DMS79 treated with DMSO at 0.1 percent for 48 hours (cell line): ENCODE data around the gene UBE3C.
"Not testable (repeated sequence)": the region's sequence is repeated elsewhere in the genome, so short reads cannot be mapped to it uniquely, and the experiment has no call there.

Source experiments
- DNase-seq: peaks from one replicate; lab custom pipeline; 2025; lab: John Stamatoyannopoulos, UW

The UBE3C gene

GRCh38 chr7:157271991-157272324 lies 133.2 kb downstream of the UBE3C start:
- no peak for DNase-seq

- no peak for DNase-seq
Measured at GRCh38 chr7:157272351-157273207, 133.9 kb downstream of the UBE3C start.

- peak; percentile 34 for DNase-seq
Measured at GRCh38 chr7:157273208-157274093, 134.7 kb downstream of the UBE3C start.

DNA sequence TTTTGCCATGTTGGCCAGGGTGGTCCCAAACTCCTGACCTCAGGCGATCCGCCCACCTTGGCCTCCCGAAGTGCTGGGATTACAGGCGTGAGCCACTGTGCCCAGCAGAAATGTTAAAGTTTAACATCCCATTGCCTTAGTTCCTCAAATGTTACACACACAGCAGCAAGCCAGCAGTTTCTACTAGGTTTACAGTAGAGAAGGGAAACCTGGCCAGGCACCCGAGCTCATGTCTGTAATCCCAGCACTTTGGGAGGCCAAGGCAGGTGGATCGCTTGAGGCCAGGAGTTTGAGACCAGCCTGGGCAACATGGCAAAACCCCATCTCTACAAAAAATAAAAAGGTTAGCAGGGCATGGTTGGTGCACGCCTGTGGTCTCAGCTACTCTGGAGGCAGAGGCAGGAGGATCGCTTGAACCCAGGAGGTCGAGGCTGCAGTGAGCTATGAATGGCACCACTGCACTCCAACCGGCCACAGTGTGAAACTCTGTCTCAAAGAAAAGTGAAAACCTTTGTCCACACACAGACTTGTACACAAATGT lies 135.4 kb downstream of the UBE3C start:
- not testable (repeated sequence) for DNase-seq

DNA sequence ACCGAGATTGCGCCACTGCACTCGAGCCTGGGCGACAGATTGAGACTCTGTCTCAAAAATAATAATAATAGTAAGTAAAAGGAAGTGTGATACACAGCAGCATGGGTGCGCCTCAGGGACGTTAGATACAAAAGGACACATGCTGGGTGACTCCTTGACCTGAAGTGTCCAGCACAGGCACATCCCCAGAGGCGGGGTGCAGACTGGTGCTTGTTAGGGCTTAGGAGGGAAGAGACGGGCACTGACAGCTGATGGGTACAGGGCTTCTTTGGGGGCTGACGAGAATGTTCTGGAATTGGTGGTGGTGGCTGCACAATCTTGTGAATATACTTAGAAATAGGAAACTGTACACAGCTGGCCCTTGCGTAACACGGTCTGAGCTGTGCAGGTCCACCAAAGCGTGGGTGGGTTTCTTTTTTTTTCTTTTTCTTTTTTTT lies 136.3 kb downstream of the UBE3C start:
- no peak for DNase-seq

DNA sequence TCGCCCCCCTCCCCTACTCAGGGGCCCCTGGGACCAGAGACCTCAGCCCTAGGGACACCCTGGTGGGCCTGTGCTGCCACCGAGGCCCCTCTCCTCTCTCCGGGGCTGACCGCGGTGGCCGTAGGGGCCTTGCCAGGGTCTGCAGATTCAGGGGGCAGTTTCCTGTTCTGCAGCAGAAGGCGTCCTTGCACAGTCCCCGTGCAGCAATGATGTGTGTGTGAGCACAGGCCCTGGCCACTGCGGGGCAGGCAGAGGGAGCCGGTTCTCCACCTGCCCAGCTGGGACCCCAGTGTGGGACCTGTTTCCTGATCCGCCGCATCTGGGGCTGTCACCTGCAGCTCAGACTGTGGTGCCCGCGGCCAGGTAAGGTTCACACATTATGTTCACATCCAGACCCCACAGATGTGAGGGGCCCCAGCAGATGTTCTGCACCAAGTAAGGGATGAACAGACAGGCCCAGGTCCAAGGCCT lies 137.4 kb downstream of the UBE3C start:
- no peak for DNase-seq

DNA sequence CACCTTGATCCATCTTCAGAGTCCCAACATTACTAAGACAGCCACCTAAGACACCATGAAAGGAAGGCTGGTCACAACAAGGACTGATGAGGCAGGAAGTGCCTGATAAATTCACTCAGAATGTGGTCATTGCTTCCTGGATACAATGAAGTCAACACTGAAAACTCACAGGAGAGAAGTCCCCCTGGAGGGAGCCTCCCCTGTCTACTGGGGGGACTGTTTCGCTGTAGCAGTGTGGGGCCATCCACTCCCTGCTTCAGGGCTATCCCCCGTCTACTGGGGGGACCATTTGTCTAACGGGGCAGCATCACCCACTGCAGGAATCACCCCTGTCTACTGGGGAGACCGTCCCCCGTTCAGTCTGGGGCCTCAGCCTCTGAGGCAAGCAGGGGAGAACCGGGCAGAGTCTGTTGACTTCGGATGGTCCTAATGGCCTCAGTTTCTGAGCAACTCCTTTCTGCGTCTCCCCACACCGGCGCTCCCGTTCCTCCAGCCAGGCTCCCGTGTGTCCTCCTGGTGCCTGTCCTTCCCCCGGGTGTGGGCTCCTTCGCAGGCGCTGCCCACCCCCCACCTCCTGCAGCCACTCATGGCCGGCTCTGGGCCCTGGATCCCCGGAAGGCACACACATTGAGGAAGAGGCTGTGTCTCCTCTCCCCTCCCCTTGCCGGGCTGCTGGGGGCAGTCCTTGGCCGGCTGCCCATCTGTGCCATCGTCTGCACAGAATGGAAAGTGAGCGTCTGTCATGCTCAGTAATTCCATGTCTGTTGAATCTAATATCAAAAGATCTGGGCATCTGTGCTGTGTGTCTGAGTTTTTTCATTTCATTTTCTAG lies 138.2 kb downstream of the UBE3C start:
- no peak for DNase-seq

GRCh38 chr7:157277568-157277967 lies 138.8 kb downstream of the UBE3C start:
- not testable (repeated sequence) for DNase-seq

DNA sequence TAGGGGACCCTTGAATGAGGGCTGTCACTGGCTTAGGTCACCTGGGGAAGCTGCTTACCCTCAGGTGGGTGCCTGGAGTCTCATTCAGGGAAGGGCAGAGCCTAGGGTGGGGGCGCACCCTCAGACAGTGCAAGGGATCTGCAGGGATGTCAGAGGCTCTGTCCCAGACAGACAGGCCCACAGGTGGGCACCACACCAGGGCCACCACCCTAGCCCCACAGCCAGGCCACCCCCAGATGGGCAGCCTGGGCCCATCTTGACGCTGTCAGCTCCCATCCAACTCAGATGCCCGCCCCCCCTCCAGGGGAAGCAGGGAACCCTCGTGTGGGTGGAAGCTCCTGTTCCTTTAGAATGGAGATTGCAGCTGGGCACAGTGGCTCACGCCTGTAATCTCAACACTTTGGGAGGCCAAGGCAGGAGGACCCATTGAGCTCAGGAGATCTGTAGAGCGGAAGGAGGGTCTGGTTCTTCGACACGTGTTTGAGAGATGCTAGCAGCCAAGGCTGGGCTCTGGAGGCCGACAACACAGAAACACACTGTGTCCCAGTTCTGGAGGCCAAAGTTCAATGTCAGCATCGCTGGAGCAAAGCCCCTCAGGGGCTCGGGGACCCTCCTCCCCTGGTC lies 139.6 kb downstream of the UBE3C start:
- no peak for DNase-seq

DNA sequence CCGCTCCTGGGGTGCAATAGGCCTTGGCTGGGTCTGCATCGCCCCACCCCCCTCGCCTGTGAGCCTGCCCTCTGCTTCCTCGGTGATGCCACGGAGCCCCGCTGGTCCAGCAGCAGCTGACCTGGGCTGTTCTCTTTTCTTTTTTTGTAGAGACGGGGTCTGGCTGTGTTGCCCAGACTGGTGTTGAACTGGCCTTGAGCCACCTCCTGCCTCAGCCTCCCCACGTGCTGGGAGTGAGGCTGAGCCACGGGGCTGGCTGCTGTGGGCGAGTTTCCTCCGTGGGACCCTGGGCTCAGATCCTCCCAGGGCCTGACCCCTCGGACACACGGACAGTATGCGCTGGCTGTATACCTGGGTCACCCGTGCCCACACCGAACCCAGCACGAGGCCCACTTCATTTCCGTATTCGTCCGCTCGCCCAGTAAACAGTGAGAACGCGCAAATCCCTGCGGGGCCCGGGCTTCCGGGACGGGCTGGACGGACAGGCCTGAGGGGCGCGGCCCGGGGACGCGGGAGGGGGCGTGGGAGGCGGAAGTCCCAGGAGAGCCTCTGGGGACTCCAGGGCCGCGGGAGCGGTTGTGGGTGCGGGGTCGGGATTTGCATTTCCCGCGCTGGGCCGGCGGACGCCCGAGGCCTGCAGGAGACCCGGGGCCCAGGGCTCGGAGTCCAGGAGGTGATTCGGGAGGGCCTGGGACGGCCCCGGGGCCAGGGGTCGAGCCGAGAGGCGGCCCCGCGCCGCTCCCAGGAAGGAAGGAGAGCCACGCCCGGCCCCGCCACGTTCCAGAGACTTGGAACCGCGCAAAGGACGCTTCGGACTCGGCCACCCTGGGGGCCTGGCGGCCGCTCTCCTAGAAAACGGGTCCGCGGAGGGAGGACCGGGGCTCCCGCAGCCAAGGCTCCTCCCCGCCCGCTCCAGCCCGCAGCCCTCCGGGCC lies 140.3 kb downstream of the UBE3C start:
- DNase-seq, result no peak

DNA sequence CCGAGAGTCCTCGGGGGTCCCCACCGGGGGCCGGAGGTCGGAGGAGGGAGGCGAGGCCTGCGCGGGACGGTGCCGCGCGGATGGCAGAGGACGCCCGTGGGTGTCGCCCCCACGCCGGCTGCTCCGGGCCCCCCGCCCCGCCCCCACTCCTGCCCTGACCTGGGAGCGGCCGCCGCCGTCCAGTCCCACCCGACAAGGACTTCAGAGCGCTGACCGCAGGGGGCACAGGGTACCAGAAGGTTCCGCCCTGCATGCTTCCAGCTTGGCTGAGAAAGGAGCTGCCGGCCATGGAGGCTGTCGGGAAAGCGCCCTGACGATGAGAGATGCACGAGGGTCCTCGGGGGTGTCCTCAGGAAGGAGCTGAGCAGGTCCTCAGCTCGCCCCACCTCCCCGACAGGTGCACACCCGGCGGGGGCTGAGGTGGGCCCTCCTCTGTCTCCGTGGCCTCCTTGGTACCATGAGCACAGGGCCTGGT lies 141.1 kb downstream of the UBE3C start:
- DNase-seq, result no peak

DNA sequence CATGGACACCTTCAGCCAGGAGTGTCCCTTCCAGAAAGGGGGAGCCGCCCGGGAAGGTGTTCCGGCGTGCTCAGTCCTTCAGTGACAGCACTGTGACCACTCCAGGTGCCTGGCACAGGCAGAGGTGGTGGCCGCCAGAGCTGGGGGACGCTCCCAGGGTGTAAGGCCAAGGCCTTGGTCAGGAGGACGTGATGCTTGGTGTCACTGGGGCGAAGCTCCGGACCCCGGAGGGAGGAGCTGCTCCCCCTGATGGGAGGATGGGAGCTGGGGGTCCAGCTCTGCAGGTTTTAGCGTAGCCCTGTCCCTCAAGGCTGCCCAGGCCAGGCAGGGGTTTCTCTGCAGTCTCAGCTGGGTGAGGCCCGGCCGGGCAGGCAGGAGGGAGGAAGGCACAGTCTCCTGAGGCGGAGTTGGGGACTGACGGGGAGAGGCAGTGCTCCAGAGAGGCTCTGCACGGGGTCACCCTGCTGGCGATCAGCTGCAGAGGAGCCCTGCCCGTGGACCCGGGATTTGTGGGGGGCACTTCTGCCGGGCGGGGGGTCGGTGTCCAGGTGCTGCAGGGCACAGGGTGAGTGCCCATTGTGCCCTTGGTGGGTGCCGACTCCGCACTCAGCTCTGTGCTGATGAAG lies 141.6 kb downstream of the UBE3C start:
- no peak for DNase-seq

DNA sequence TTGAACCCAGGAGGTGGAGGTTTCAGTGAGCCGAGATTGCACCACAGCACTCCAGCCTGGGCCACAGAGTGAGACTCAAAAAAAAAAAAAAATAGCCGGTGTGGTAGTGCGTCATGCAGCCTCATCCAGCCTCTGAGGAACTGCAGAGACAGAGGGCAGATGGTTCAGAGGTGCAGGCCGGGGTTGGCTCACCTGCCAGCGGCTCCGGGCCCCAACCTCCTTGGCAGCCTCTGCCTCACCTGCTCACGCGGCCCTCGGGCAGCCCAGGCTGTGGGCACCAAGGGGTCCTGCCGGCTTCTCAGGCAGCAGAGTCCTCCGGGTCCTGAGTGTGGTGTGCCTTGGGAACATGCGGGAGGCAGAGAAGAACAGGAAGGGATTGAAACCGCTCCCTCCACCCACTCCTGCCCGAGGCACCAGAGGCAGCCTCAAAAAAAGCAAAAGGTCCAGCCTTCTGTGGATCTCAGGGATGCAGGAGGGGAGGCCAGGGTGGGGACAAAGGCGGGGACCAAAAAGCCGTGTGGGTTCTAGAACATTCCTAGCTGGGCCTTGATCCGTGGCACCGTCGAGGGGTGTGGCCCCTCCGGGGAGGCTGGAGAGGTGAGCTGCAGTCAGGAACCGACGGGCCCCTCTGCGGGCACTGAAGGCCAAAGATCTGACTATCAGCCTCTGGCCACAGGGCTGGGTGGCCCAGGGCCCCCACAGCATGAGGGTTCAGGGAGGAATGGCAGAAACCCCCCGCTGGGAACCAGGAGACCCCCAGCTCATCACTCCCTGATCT lies 142.7 kb downstream of the UBE3C start:
- DNase-seq, result no peak

DNA sequence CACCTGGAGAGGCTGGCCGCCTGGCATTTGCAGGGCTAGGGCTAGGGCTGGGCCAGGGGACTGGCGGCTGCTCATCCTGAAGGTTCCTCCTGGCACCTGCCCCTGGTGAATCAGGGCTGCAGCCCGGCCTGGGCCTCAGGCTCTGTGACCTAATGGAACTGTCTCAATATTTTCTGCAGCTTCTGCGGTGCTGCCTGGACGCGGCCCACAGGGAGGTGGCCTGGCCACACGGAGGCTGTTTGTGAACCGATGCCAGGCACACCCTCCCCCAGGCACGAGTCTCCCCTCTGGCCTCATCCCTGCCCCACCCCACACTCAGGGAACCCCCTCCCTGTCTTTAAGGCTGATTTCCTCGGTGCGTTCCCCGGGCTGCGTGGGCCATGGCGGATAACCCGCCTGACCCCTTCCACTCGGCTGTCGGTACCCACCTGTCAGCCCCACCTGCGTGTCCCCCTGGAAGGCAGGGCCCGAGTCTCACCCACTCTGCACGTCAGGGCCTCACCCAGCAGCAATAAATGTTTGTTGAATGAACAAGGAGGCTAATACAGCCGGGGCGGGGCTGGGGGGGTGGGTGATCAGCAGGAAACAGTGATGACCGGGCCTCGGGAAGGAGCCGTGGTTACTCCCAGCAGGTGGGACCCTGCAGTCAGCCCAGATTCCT lies 143.5 kb downstream of the UBE3C start:
- DNase-seq, result no peak

DNA sequence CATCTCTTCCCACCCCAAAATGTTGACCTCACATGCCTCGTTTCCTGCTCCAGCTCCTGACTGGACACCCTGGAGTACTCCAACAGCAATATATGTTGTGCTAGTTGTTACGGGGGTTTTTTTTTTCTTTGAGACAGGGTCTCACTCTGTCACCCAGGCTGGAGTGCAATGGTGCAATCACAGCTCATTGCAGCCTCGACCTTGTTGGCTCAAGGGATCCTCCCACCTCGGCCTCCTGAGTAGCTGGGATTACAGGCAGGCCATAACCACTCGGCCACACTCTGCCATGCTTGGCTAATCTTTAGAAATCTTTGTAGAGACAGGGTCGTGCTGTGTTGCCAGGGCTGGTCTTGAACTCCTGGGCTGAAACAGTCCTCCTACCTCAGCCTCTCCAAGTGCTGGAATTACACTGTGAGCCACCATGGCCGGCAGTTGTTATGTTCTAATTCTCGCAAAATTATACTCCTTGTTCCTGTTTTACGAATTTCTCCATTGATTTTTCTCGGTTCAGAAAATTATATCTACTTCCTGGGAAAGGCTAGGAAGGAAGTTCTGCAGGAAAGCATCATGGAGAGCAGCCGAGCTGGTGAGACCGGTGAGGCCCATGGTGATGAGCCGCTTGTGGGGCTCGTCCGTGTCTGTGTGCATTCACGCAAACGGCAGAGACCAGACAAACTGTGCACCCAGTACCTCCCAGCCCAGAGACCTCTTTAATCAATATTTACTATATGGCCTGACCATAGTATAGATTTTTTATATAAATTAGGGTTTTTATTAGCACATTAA lies 145.7 kb downstream of the UBE3C start:
- no peak for DNase-seq

DNA sequence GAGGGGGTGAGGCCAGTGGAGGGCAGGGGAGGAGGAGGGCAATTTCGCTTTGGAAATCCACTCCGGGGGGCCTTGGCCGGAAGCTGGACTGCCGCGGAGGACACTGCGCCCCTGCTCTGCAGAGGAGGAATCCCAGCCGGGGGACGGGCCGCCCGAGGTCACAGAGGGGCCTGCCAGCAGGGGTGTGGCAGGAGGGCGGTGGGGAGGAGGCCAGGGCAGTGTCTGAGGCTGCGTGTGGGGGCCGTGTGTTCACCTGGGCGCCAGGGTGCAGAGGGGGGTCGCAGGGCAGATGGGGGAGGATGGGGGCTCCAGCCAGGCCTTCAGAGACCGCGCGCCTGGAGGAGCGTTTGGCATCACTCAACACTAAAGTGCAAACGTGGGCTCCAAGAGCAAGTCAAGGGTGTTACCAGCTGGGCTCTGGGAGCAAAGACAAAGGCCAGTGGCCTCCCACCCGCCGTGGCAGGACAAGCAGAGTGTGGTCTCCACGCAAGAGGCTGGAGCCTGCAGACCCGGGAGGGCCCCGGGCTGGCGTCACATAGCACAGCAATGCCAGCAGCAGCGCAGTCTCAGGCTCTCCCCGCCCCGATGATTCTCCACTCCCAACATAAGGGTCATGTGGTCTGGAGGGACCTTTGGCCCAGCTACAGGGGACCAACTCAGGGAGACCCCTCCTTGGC lies 152.8 kb downstream of the UBE3C start:
- no peak for DNase-seq

GRCh38 chr7:157292258-157292657 lies 153.5 kb downstream of the UBE3C start:
- DNase-seq, result no peak
